Mucosa of descending colon (tissue), 3 donors: ENCODE measurements around the gene TMPRSS11B. TPM values are rescaled to one million over a fixed set of nuclear protein-coding genes. Genes with fewer than 3 reads are reported as not detected.

ENCODE experiments used
- ATAC-seq: fragments of 200-7000 bp; cut with Tn5 transposase; one replicate; pipeline ENCODE4 v1.9.1; 2020; ENCODE audit warnings: mild to moderate bottlenecking, moderate library complexity
- DNase-seq, 3 donors: peaks; one replicate each; pipeline ENCODE4 v3.0.0-alpha.2; 2020
- H3K36me3 ChIP-seq: fragments of 200-600 bp; one replicate; pipeline ENCODE4 v1.8.0; 2021; ENCODE audit warnings: low read depth, mild to moderate bottlenecking
- H3K4me1 ChIP-seq: fragments of 200-600 bp; one replicate; pipeline ENCODE4 v1.8.0; 2021; ENCODE audit warnings: low read depth, mild to moderate bottlenecking
- H3K4me3 ChIP-seq: fragments of 200-600 bp; one replicate; pipeline ENCODE4 v1.8.0; 2021; ENCODE audit warnings: mild to moderate bottlenecking
- H3K9me3 ChIP-seq: fragments of 200-600 bp; one replicate; pipeline ENCODE4 v1.8.0; 2021; ENCODE audit warnings: mild to moderate bottlenecking
- CTCF ChIP-seq: fragments of 200-600 bp; IDR thresholded peaks from one replicate; pipeline ENCODE4 v1.8.0; 2022; ENCODE audit warnings: antibody characterized with exemption, mild to moderate bottlenecking
- intact Hi-C, 2 donors: fragments of 100-400 bp; cut with DNase I in 1 of 2; cut with micrococcal nuclease in 1 of 2; formaldehyde crosslinking; loops; one replicate each; pipeline versions ENCODE4 v1.11.0 to v1.11.1; 2022; cut with DNase I, micrococcal nuclease
- long read RNA-seq, 2 donors: library from polyadenylated mRNA; unstranded; transcript quantifications; one replicate each; pipeline ENCODE4 v2.0.0, GENCODE V29; 2019 to 2021
- total RNA-seq, 3 donors: library from RNA; stranded (reverse); fragmentation: NEBNext Ultra II Directional in 2 of 3; extraction: Animal tissue kit (Norgen Biotek cat#: 25700) in 2 of 3; gene quantifications; one replicate each; pipeline versions ENCODE4 v1.2.1 to v1.2.4, GENCODE V29; 2021 to 2023
- donor health status: DM: no; HTN: no; CAD: no; lungs with moderate emphysema.
- donor health status: DM: no; HTN: no; CAD: no.
- donor health status: DM: no; HTN: yes; CAD: no.

TMPRSS11B gene
- not detected for total RNA-seq
- long read RNA-seq, donor 1 = 0 reads
- long read RNA-seq, donor 2 = 0 reads

GRCh38 chr4:68245594-68245993 lies at the start of gene TMPRSS11B:
TMPRSS11B (minus strand) TSS chr4:68245694; CDS start chr4:68245558, 136 bp downstream.
- DNase-seq (no peak), ATAC-seq (no peak)
- no peaks in the 10 kb centered on the region for H3K36me3 ChIP-seq
- TF ChIP-seq CTCF = no peak
- no peak within 1 kb of the TSS for H3K4me3 ChIP-seq
- intact Hi-C loops = no loop called here
- no peaks in the 10 kb centered on the region for H3K4me1 ChIP-seq
- H3K9me3 ChIP-seq = no peaks in the 10 kb centered on the region

GRCh38 chr4:68291256-68291655 lies 45.8 kb upstream of the TMPRSS11B start:
- DNase-seq (no peak), ATAC-seq (no peak)
- Histone ChIP-seq H3K36me3 (no peaks in the 10 kb centered on the region), H3K9me3 (no peaks in the 10 kb centered on the region), H3K4me3 (no peak overlapping the region), H3K4me1 (no peaks in the 10 kb centered on the region)
- intact Hi-C loops = no loop called here
- no peak for TF ChIP-seq CTCF

GRCh38 chr4:68288393-68288740 lies 42.9 kb upstream of the TMPRSS11B start:
- Histone ChIP-seq H3K9me3 (no peaks in the 10 kb centered on the region), H3K4me3 (no peak overlapping the region), H3K4me1 (peaks cover 2% of the 10 kb centered on the region), H3K36me3 (no peaks in the 10 kb centered on the region)
- DNase-seq = no peak
- intact Hi-C loops = no loop called here
- ATAC-seq = no peak
- TF ChIP-seq CTCF = no peak

- intact Hi-C loops = no loop called here
- H3K36me3 ChIP-seq = no peaks in the 10 kb centered on the region
- no peak for DNase-seq
Observed at GRCh38 chr4:68287704-68288392, 42.4 kb upstream of the TMPRSS11B start.

GRCh38 chr4:68283714-68284113 lies 38.2 kb upstream of the TMPRSS11B start:
- no peak for DNase-seq
- H3K4me1 ChIP-seq = peaks cover 13% of the 10 kb centered on the region
- H3K9me3 ChIP-seq = no peaks in the 10 kb centered on the region
- ATAC-seq = no peak
- H3K36me3 ChIP-seq = no peaks in the 10 kb centered on the region
- intact Hi-C loops = no loop called here
- TF ChIP-seq CTCF = no peak
- H3K4me3 ChIP-seq = no peak overlapping the region

More at GRCh38 chr4:68287704-68288392, 42.4 kb upstream of the TMPRSS11B start:
- peaks cover 4% of the 10 kb centered on the region for H3K4me1 ChIP-seq
- no peak overlapping the region for H3K4me3 ChIP-seq
- no peak for ATAC-seq
- H3K9me3 ChIP-seq = no peaks in the 10 kb centered on the region
- TF ChIP-seq CTCF = no peak
